K562 (cell line): ENCODE measurements around the gene PRKG1. TPM values are rescaled to one million over a fixed set of nuclear protein-coding genes. Genes with fewer than 3 reads are reported as not detected.

Source experiments
- ATAC-seq: fragments of 200-7000 bp; cut with Tn5 transposase; 3 replicates; pipeline ENCODE4 v1.9.1; 2020; ENCODE audit warnings: moderate library complexity
- BruUV-seq: library from RNA; stranded (reverse); fragments of 400-500 nt; replicated peaks from 2 replicates; lab custom pipeline; 2021; lab: Mats Ljungman, UMichigan
- CTCF ChIA-PET: fragments of 300-600 bp; formaldehyde crosslinking; extraction: SDS; loops from one replicate; lab custom pipeline; 2021; ENCODE audit warnings: low intra/inter-chr PET ratio; lab: Yijun Ruan, JAX
- POLR2A ChIA-PET: fragments of 300-600, 350-650 bp; sonication (Branson Sonifier 250); formaldehyde crosslinking; extraction: SDS; loops from one replicate; lab custom pipeline; 2021; ENCODE audit warnings: antibody characterized with exemption, inconsistent platforms; lab: Yijun Ruan, JAX
- DNase-seq, 4 experiments: peaks; one replicate each; pipeline versions ENCODE4 v3.0.0 to v3.0.0-alpha.2; 2011 to 2018; ENCODE audit warnings: low spot score in 3 of 4, mixed read lengths in 3 of 4; ENCODE audit errors: extremely low read depth in 1 of 4
- FAIRE-seq: peaks from 2 replicates; lab custom pipeline; 2011; peaks lifted over from hg19 to GRCh38; lab: Jason Lieb, UNC
- H2AFZ ChIP-seq: 2 replicates; pipeline ENCODE4 v1.6.0; 2011; ENCODE audit warnings: low read depth, low read length, control low read depth, inconsistent platforms
- H3K27ac ChIP-seq: fragments of 200-600 bp; 3 replicates; pipeline ENCODE4 v1.8.0; 2011; ENCODE audit warnings: low read depth, mild to moderate bottlenecking, control low read depth, inconsistent platforms, low read length, moderate library complexity, mixed read lengths; ENCODE audit errors: extremely low read depth
- H3K27me3 ChIP-seq, 2 experiments: fragments of 300-600 bp in 1 of 2; 2 replicates in 1 of 2; 3 replicates in 1 of 2; pipeline versions ENCODE4 v1.6.0 to v1.8.0; 2011; ENCODE audit warnings: inconsistent platforms in 2 of 2, low read length in 2 of 2, mild to moderate bottlenecking in 1 of 2, mixed read lengths in 1 of 2, moderate library complexity in 1 of 2; ENCODE audit not compliant: control insufficient read depth in 2 of 2, insufficient read depth in 2 of 2
- H3K36me3 ChIP-seq: fragments of 300-600 bp; 3 replicates; pipeline ENCODE4 v1.8.0; 2011; ENCODE audit warnings: mild to moderate bottlenecking, low read length, inconsistent platforms; ENCODE audit not compliant: control insufficient read depth, insufficient read depth
- H3K4me1 ChIP-seq, 2 experiments: fragments of 200-600 bp in 1 of 2; replicated peaks in 1 of 2; 2 replicates in 1 of 2; 3 replicates in 1 of 2; pipeline versions ENCODE4 v1.5.1 to v1.8.0; 2011; ENCODE audit warnings: inconsistent platforms in 2 of 2, low read length in 2 of 2, mild to moderate bottlenecking in 1 of 2, mixed read lengths in 1 of 2, moderate library complexity in 1 of 2; ENCODE audit not compliant: control insufficient read depth in 2 of 2, insufficient read depth in 2 of 2
- H3K4me2 ChIP-seq: 2 replicates; pipeline ENCODE4 v1.6.1; 2011; ENCODE audit warnings: low read length, control low read depth, inconsistent platforms, mixed read lengths; ENCODE audit not compliant: insufficient read depth
- H3K4me3 ChIP-seq: fragments of 200-600 bp; sonication (generic), shearing (Covaris generic); 2 replicates; pipeline ENCODE4 v1.5.1; 2016; ENCODE audit warnings: control low read depth, inconsistent platforms
- H3K79me2 ChIP-seq: fragments of 200-600 bp; 3 replicates; pipeline ENCODE4 v1.8.0; 2011; ENCODE audit warnings: low read length, inconsistent platforms; ENCODE audit not compliant: control insufficient read depth, insufficient read depth
- H3K9ac ChIP-seq, 2 experiments: 2 replicates each; pipeline versions ENCODE4 v1.6.0 to v1.6.1; 2011; ENCODE audit warnings: low read depth in 2 of 2, low read length in 2 of 2, control low read depth in 1 of 2, inconsistent platforms in 1 of 2, mild to moderate bottlenecking in 1 of 2, mixed read lengths in 1 of 2; ENCODE audit not compliant: insufficient read depth in 1 of 2
- H3K9me1 ChIP-seq: one replicate; pipeline ENCODE4 v1.6.0; 2011; ENCODE audit warnings: inconsistent platforms, mild to moderate bottlenecking, low read length, moderate library complexity; ENCODE audit not compliant: control insufficient read depth, insufficient read depth
- H3K9me3 ChIP-seq: replicated peaks from 2 replicates; pipeline ENCODE4 v1.5.1; 2011; ENCODE audit warnings: low read depth, low read length, inconsistent platforms; ENCODE audit not compliant: control insufficient read depth, insufficient read depth
- H4K20me1 ChIP-seq: replicated peaks from 2 replicates; pipeline ENCODE4 v1.6.1; 2011; ENCODE audit warnings: low read length, inconsistent platforms, mixed read lengths; ENCODE audit not compliant: control insufficient read depth, insufficient read depth
- DEAF1 ChIP-seq: fragments of 450-650 bp; formaldehyde crosslinking; IDR thresholded peaks from 2 replicates; pipeline ENCODE4 v1.4.0; 2020; ENCODE audit warnings: mild to moderate bottlenecking, moderate library complexity
- HDGF ChIP-seq: fragments of 450-650 bp; IDR thresholded peaks from 2 replicates; pipeline ENCODE4 v1.6.1; 2016
- LCOR ChIP-seq: sonication (generic); formaldehyde crosslinking; IDR thresholded peaks from 2 replicates; pipeline ENCODE4 v1.8.0; 2022; ENCODE audit warnings: mild to moderate bottlenecking, missing genetic modification reagents
- LEF1 ChIP-seq: fragments of 450-650 bp; IDR thresholded peaks from 2 replicates; pipeline ENCODE4 v1.6.1; 2016; ENCODE audit warnings: mild to moderate bottlenecking
- OTX1 ChIP-seq: fragments of 450-650 bp; formaldehyde crosslinking; IDR thresholded peaks from 2 replicates; pipeline ENCODE4 v1.4.0; 2022; ENCODE audit warnings: mild to moderate bottlenecking
- PML ChIP-seq: IDR thresholded peaks from 2 replicates; pipeline ENCODE4 v1.6.1; 2012; ENCODE audit warnings: low read length, inconsistent platforms
- RAD51 ChIP-seq: fragments of 450-650 bp; IDR thresholded peaks from 2 replicates; pipeline ENCODE4 v1.7.1; 2016; ENCODE audit warnings: low read depth, mild to moderate bottlenecking, borderline replicate concordance
- SIN3A ChIP-seq, 2 experiments: fragments of 150-350 bp in 1 of 2; IDR thresholded peaks; 2 replicates each; pipeline ENCODE4 v1.6.1; 2011 to 2016; ENCODE audit warnings: borderline replicate concordance in 2 of 2, low read depth in 2 of 2, low read length in 2 of 2, mild to moderate bottlenecking in 2 of 2, moderate library complexity in 2 of 2; ENCODE audit not compliant: control insufficient read depth in 1 of 2
- SNAPC5 ChIP-seq: fragments of 250-450 bp; sonication (Bioruptor Pico); IDR thresholded peaks from 2 replicates; pipeline ENCODE4 v1.8.0; 2021; ENCODE audit warnings: moderate library complexity, mild to moderate bottlenecking, inconsistent platforms
- ZNF277 ChIP-seq: fragments of 250-450 bp; sonication (Bioruptor Pico); IDR thresholded peaks from 2 replicates; pipeline ENCODE4 v1.8.0; 2022; ENCODE audit warnings: inconsistent platforms, mild to moderate bottlenecking, moderate library complexity, borderline replicate concordance
- WGBS: fragments of 100-300 bp; shearing (Covaris generic); methylation state at CpG from one replicate; pipeline ENCODE4 v1.1.6; 2016; ENCODE audit warnings: low coverage, mixed read lengths; ENCODE audit not compliant: insufficient coverage; ENCODE audit errors: missing lambda C conversion rate; 5-methylcytosine and 5-hydroxymethylcytosine counted together
- in situ Hi-C: fragments of 300-500 bp; cut with MboI; formaldehyde crosslinking; loops from 4 replicates; pipeline ENCODE4 v1.15.0; 2018; ENCODE audit warnings: inconsistent platforms, mixed read lengths
- intact Hi-C: fragments of 100-400 bp; cut with micrococcal nuclease; formaldehyde crosslinking; loops from 2 replicates; pipeline ENCODE4 v1.14.2; 2022
- polyA plus RNA-seq, 8 experiments: library from polyadenylated mRNA; depleted of rRNA in 4 of 8; stranded (reverse) in 5 of 8; unstranded in 3 of 8; fragments of >200 nt; fragmentation: Nextera tagmentation in 2 of 8; fragmentation: Illumina TruSeq in 1 of 8; extraction: Ambion mirVana in 2 of 8; extraction: Trizol in 1 of 8; gene quantifications; 2 replicates each; pipeline versions ENCODE4 v1.2.1 to v1.2.3, GENCODE V29; 2011 to 2014; ENCODE audit warnings: inconsistent platforms in 1 of 8, missing spikeins in 1 of 8
- total RNA-seq, 7 experiments: library from RNA; depleted of rRNA in 6 of 7; stranded (reverse); fragments of >200 nt in 6 of 7; fragmentation: Illumina TruSeq in 2 of 7; extraction: Trizol in 2 of 7; gene quantifications; 2 replicates each; pipeline versions ENCODE4 v1.2.1 to v1.2.3, GENCODE V29; 2011 to 2021; ENCODE audit warnings: low replicate concordance in 1 of 7

PRKG1 gene
- total and polyA plus RNA-seq, 9 of the 15 experiments (the other 6 are each of a cell fraction or from before 2014, with no cell fraction given) = 0.22 TPM; not detected in 8

DNA sequence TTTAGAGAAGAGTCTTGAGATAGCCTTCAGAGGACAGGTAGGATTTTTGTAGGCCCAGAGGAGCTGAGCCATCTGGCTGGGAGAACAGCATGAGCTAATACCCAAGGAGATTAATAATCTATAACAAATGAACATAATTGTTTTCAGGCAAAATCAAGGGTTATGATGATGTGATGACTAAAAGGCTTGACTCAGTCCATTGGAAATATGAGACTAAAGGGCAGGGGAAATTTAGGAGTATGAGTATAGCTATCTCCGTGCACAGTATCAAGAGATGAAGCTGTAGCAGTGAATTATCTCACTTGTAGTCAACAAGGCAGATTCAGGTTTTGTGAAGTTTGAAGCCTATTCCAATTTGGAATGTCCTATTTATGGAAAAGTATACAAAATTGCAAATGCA lies 585.1 kb downstream of the PRKG1 start:
- intact Hi-C loops = no loop called here
- Histone ChIP-seq H3K4me2 (no peak overlapping the region), H2AFZ (no peak overlapping the region), H3K9ac (no peak overlapping the region), H3K27ac (no peak overlapping the region), H3K9me3 (no peaks in the 10 kb centered on the region), H3K4me3 (no peak overlapping the region), H4K20me1 (no peaks in the 10 kb centered on the region), H3K36me3 (no peaks in the 10 kb centered on the region), H3K9me1 (no peaks in the 10 kb centered on the region), H3K4me1 (no peaks in the 10 kb centered on the region), H3K79me2 (no peaks in the 10 kb centered on the region), H3K27me3 (no peaks in the 10 kb centered on the region)
- CTCF ChIA-PET = no interaction called here
- FAIRE-seq = no peak
- TF ChIP-seq PML (no peak), HDGF (no peak), LEF1 (no peak), DEAF1 (CRISPR knock-in tag) (no peak), RAD51 (no peak)
- in situ Hi-C loops = no loop called here
- no TSS peak for BruUV-seq
- ATAC-seq = no peak
- POLR2A ChIA-PET = no interaction called here
- no peak for DNase-seq
- 0% methylated on average over 1 of the region's 1 CpG for WGBS

GRCh38 chr10:51663086-51663485 lies 588.8 kb downstream of the PRKG1 start:
- no peaks in the 10 kb centered on the region for H3K36me3 ChIP-seq
- H3K9me3 ChIP-seq = no peaks in the 10 kb centered on the region; the same call in 1 of the 2 replicates
- no peak overlapping the region for H3K4me3 ChIP-seq
- POLR2A ChIA-PET = no interaction called here
- H3K4me2 ChIP-seq = no peak overlapping the region
- H3K27me3 ChIP-seq = no peaks in the 10 kb centered on the region
- H3K4me1 ChIP-seq = no peaks in the 10 kb centered on the region
- WGBS = 0% methylated on average over 3 of the region's 3 CpGs
- ATAC-seq (no peak), DNase-seq (no peak), FAIRE-seq (no peak)
- in situ Hi-C loops = no loop called here
- no TSS peak for BruUV-seq
- no peaks in the 10 kb centered on the region for H4K20me1 ChIP-seq
- H3K9ac ChIP-seq = no peak overlapping the region
- H2AFZ ChIP-seq = no peak overlapping the region
- no peaks in the 10 kb centered on the region for H3K79me2 ChIP-seq
- H3K27ac ChIP-seq = no peak overlapping the region
- CTCF ChIA-PET = no interaction called here
- intact Hi-C loops = no loop called here
- TF ChIP-seq SNAPC5 (CRISPR knock-in tag) = no peak
- TF ChIP-seq SIN3A (IDR thresholded peaks at IDR 0.05; ENCODE audit: borderline replicate concordance in 2 of 2, control insufficient read depth in 1 of 2, low read depth in 2 of 2, low read length in 2 of 2) = no peak
- no peak for TF ChIP-seq LCOR (CRISPR knock-in tag)
- TF ChIP-seq ZNF277 (CRISPR knock-in tag) = no peak
- TF ChIP-seq OTX1 = no peak
- TF ChIP-seq, all 486 proteins: peak for 0
- H3K9me1 ChIP-seq = no peaks in the 10 kb centered on the region
